H9 (cell line): ENCODE measurements around the gene ZNF184. TPM values are rescaled to one million over a fixed set of nuclear protein-coding genes. Genes with fewer than 3 reads are reported as not detected.

ENCODE experiments used
- DNase-seq: peaks from one replicate; pipeline ENCODE4 v3.0.0-alpha.2; 2017
- H2AFZ ChIP-seq: one replicate; pipeline ENCODE4 v1.6.1; 2013; ENCODE audit warnings: mild to moderate bottlenecking, low read length, control low read depth, moderate library complexity
- H2AK5ac ChIP-seq: 2 replicates; pipeline ENCODE4 v1.6.1; 2013; ENCODE audit warnings: low read length, control low read depth, mixed read lengths; ENCODE audit not compliant: insufficient read length
- H2BK120ac ChIP-seq: one replicate; pipeline ENCODE4 v1.6.1; 2013; ENCODE audit warnings: low read depth, mild to moderate bottlenecking, low read length, control low read depth, inconsistent platforms; ENCODE audit not compliant: poor library complexity, severe bottlenecking
- H2BK12ac ChIP-seq: 2 replicates; pipeline ENCODE4 v1.6.1; 2013; ENCODE audit warnings: low read length, control low read depth, mixed read lengths, low read depth; ENCODE audit not compliant: insufficient read length
- H2BK15ac ChIP-seq: 2 replicates; pipeline ENCODE4 v1.6.1; 2013; ENCODE audit warnings: low read depth, low read length, control low read depth
- H2BK20ac ChIP-seq: one replicate; pipeline ENCODE4 v1.6.1; 2013; ENCODE audit warnings: low read depth, mild to moderate bottlenecking, low read length, control low read depth, inconsistent platforms; ENCODE audit not compliant: poor library complexity, severe bottlenecking
- H2BK5ac ChIP-seq: 2 replicates; pipeline ENCODE4 v1.6.1; 2013; ENCODE audit warnings: low read length, control low read depth, mixed read lengths; ENCODE audit not compliant: insufficient read length
- H3K14ac ChIP-seq: 2 replicates; pipeline ENCODE4 v1.6.1; 2013; ENCODE audit warnings: low read length, control low read depth; ENCODE audit not compliant: insufficient read depth
- H3K18ac ChIP-seq: 2 replicates; pipeline ENCODE4 v1.6.1; 2013; ENCODE audit warnings: low read depth, mild to moderate bottlenecking, mixed read lengths, low read length, control low read depth; ENCODE audit not compliant: insufficient read length
- H3K23ac ChIP-seq: 2 replicates; pipeline ENCODE4 v1.6.1; 2013; ENCODE audit warnings: low read length, control low read depth, mixed read lengths, low read depth; ENCODE audit not compliant: insufficient read length
- H3K23me2 ChIP-seq: 2 replicates; pipeline ENCODE4 v1.6.1; 2013; ENCODE audit warnings: low read depth, mild to moderate bottlenecking, mixed read lengths, low read length, control low read depth; ENCODE audit not compliant: insufficient read length, poor library complexity, severe bottlenecking
- H3K27ac ChIP-seq: 2 replicates; pipeline ENCODE4 v1.5.1; 2013; ENCODE audit warnings: low read length, control low read depth, mixed read lengths, low read depth; ENCODE audit not compliant: insufficient read length
- H3K27me3 ChIP-seq: 2 replicates; pipeline ENCODE4 v1.6.1; 2013; ENCODE audit warnings: low read length, control low read depth, inconsistent platforms; ENCODE audit not compliant: insufficient read depth
- H3K4ac ChIP-seq: 2 replicates; pipeline ENCODE4 v1.6.1; 2013; ENCODE audit warnings: low read depth, mild to moderate bottlenecking, control low read depth, inconsistent platforms, low read length, moderate library complexity
- H3K4me1 ChIP-seq: 2 replicates; pipeline ENCODE4 v1.6.1; 2013; ENCODE audit warnings: low read length, control low read depth, inconsistent platforms; ENCODE audit not compliant: insufficient read depth
- H3K4me2 ChIP-seq: 2 replicates; pipeline ENCODE4 v1.6.1; 2013; ENCODE audit warnings: low read length, control low read depth, mixed read lengths; ENCODE audit not compliant: insufficient read length, insufficient read depth
- H3K56ac ChIP-seq: 2 replicates; pipeline ENCODE4 v1.6.1; 2013; ENCODE audit warnings: low read depth, mild to moderate bottlenecking, mixed read lengths, low read length, control low read depth; ENCODE audit not compliant: insufficient read length
- H3K79me1 ChIP-seq: 2 replicates; pipeline ENCODE4 v1.6.1; 2013; ENCODE audit warnings: low read depth, mild to moderate bottlenecking, moderate library complexity, low read length, control low read depth, inconsistent platforms; ENCODE audit not compliant: insufficient read depth, poor library complexity, severe bottlenecking
- H3K79me2 ChIP-seq: 2 replicates; pipeline ENCODE4 v1.6.1; 2013; ENCODE audit warnings: low read length, control low read depth, inconsistent platforms; ENCODE audit not compliant: insufficient read depth
- H3K9ac ChIP-seq: 2 replicates; pipeline ENCODE4 v1.6.1; 2013; ENCODE audit warnings: low read length, control low read depth, mixed read lengths; ENCODE audit not compliant: insufficient read length; ENCODE audit errors: extremely low read depth
- H3K9me3 ChIP-seq: one replicate; pipeline ENCODE4 v1.6.1; 2013; ENCODE audit warnings: low read depth, low read length, inconsistent platforms; ENCODE audit not compliant: control insufficient read depth
- H3T11ph ChIP-seq: one replicate; pipeline ENCODE4 v1.6.1; 2013; ENCODE audit warnings: mild to moderate bottlenecking, low read length, control low read depth, inconsistent platforms
- H4K20me1 ChIP-seq: one replicate; pipeline ENCODE4 v1.6.1; 2013; ENCODE audit not compliant: control insufficient read depth, insufficient read length, insufficient read depth
- H4K5ac ChIP-seq: 2 replicates; pipeline ENCODE4 v1.6.1; 2013; ENCODE audit warnings: low read depth, mild to moderate bottlenecking, mixed read lengths, low read length, control low read depth; ENCODE audit not compliant: insufficient read length
- H4K8ac ChIP-seq: replicated peaks from 2 replicates; pipeline ENCODE4 v1.6.1; 2013; ENCODE audit warnings: low read length, control low read depth, mixed read lengths, low read depth; ENCODE audit not compliant: insufficient read length
- H4K91ac ChIP-seq: 2 replicates; pipeline ENCODE4 v1.6.1; 2013; ENCODE audit warnings: low read depth, mild to moderate bottlenecking, moderate library complexity, mixed read lengths, low read length, control low read depth; ENCODE audit not compliant: insufficient read length
- H3K27ac Mint-ChIP-seq, 3 experiments: 2 replicates in 2 of 3; 3 replicates in 1 of 3; pipeline ENCODE4 v1.8.0; 2020 to 2021; ENCODE audit warnings: mixed read lengths in 3 of 3, mild to moderate bottlenecking in 1 of 3, moderate library complexity in 1 of 3
- H3K27me3 Mint-ChIP-seq: 2 replicates; pipeline ENCODE4 v1.8.0; 2021; ENCODE audit warnings: low read depth, mild to moderate bottlenecking, moderate library complexity, mixed read lengths
- H3K36me3 Mint-ChIP-seq, 3 experiments: 2 replicates in 2 of 3; 3 replicates in 1 of 3; pipeline ENCODE4 v1.8.0; 2020 to 2021; ENCODE audit warnings: low read depth in 3 of 3, mixed read lengths in 3 of 3; ENCODE audit not compliant: insufficient read depth in 1 of 3
- H3K4me1 Mint-ChIP-seq, 2 experiments: 2 replicates each; pipeline ENCODE4 v1.8.0; 2020; ENCODE audit warnings: mixed read lengths in 2 of 2
- H3K4me3 Mint-ChIP-seq, 2 experiments: 2 replicates in 1 of 2; 3 replicates in 1 of 2; pipeline ENCODE4 v1.8.0; 2020 to 2021; ENCODE audit warnings: mild to moderate bottlenecking in 2 of 2, mixed read lengths in 2 of 2, moderate library complexity in 1 of 2
- H3K9me3 Mint-ChIP-seq, 2 experiments: 2 replicates in 1 of 2; 3 replicates in 1 of 2; pipeline ENCODE4 v1.8.0; 2020; ENCODE audit warnings: mild to moderate bottlenecking in 2 of 2, mixed read lengths in 2 of 2, moderate library complexity in 1 of 2
- WGBS: extraction: QIAGEN DNeasy Blood & Tissue Kit; methylation state at CpG from one replicate; pipeline ENCODE4 v1.1.7; 2013; ENCODE audit warnings: missing lambda C conversion rate, low lambda C conversion rate, mixed read lengths; ENCODE audit not compliant: insufficient read length; ENCODE audit errors: extremely low coverage; 5-methylcytosine and 5-hydroxymethylcytosine counted together
- total RNA-seq: library from RNA; stranded (reverse); gene quantifications from 2 replicates; pipeline ENCODE4 v1.2.1, GENCODE V29; 2021
- TF ChIP-seq, protein P1 (sequence below): fragments of 200-600 bp; sonication (generic); conservative IDR thresholded peaks from 3 replicates; pipeline ENCODE4 v1.8.0; 2021; ENCODE audit warnings: antibody characterized with exemption, mild to moderate bottlenecking

ZNF184 gene
- total RNA-seq, 1 experiment from 2014 or later: 6.3 TPM

DNA sequence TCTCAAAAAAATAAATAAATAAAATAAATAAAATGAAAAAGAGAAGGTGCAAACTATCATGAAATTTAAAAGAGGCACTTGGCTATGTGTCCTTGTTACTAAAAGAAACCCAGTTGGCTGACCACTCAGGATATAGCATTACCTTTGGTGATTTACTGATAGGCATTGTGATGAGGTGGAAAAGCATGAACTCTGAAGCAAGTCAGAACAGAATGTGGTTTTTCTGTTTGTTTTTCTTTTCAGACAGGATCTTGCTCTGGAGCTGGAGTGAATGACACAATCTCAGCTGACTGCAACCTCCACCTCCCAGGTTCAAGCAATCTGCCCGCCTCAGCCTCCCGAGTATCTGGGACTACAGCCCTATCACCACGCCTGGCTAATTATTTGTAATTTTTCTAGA lies 31.9 kb downstream of the ZNF184 start:
- no peak overlapping the region for H4K8ac ChIP-seq
- no peak overlapping the region for H3K4ac ChIP-seq
- no peaks in the 10 kb centered on the region for H4K20me1 ChIP-seq
- H2BK120ac ChIP-seq: no peak overlapping the region
- no peak overlapping the region for H2AFZ ChIP-seq
- H2BK12ac ChIP-seq: no peak overlapping the region
- H3K27me3 Mint-ChIP-seq: no peaks in the 10 kb centered on the region
- no peak overlapping the region for H3K27ac Mint-ChIP-seq
- H3K27ac ChIP-seq: no peak overlapping the region
- no peak overlapping the region for H3K4me2 ChIP-seq
- H3K18ac ChIP-seq: no peak overlapping the region
- peaks cover 5% of the 10 kb centered on the region for H3K9me3 ChIP-seq
- TF ChIP-seq, protein P1, sequence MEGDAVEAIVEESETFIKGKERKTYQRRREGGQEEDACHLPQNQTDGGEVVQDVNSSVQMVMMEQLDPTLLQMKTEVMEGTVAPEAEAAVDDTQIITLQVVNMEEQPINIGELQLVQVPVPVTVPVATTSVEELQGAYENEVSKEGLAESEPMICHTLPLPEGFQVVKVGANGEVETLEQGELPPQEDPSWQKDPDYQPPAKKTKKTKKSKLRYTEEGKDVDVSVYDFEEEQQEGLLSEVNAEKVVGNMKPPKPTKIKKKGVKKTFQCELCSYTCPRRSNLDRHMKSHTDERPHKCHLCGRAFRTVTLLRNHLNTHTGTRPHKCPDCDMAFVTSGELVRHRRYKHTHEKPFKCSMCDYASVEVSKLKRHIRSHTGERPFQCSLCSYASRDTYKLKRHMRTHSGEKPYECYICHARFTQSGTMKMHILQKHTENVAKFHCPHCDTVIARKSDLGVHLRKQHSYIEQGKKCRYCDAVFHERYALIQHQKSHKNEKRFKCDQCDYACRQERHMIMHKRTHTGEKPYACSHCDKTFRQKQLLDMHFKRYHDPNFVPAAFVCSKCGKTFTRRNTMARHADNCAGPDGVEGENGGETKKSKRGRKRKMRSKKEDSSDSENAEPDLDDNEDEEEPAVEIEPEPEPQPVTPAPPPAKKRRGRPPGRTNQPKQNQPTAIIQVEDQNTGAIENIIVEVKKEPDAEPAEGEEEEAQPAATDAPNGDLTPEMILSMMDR: no peak
- H2BK15ac ChIP-seq: no peak overlapping the region
- no peaks in the 10 kb centered on the region for H3K79me1 ChIP-seq
- H3K4me3 Mint-ChIP-seq: no peak overlapping the region
- no peaks in the 10 kb centered on the region for H3K4me1 Mint-ChIP-seq
- no peaks in the 10 kb centered on the region for H3K23me2 ChIP-seq
- no peak overlapping the region for H2AK5ac ChIP-seq
- no peaks in the 10 kb centered on the region for H3K4me1 ChIP-seq
- H3K56ac ChIP-seq: no peak overlapping the region
- DNase-seq: no peak
- H4K91ac ChIP-seq: no peak overlapping the region
- no peak overlapping the region for H3T11ph ChIP-seq
- H3K27me3 ChIP-seq: no peaks in the 10 kb centered on the region
- no peak overlapping the region for H3K14ac ChIP-seq
- H3K9me3 Mint-ChIP-seq: peaks cover 22 to 31% of the 10 kb centered on the region in 2 experiments
- peaks cover 0 to 4% (median 0%) of the 10 kb centered on the region in 3 experiments; a peak in 1 of 7 replicates for H3K36me3 Mint-ChIP-seq
- H3K23ac ChIP-seq: no peak overlapping the region
- no peak overlapping the region for H2BK20ac ChIP-seq
- WGBS: no CpG with 5 or more reads among the region's 3 CpGs
- no peak overlapping the region for H4K5ac ChIP-seq
- no peak overlapping the region for H3K9ac ChIP-seq
- H2BK5ac ChIP-seq: no peak overlapping the region
- H3K79me2 ChIP-seq: no peaks in the 10 kb centered on the region
